ENCODE measurements around the gene CALU.

The CALU gene

DNA sequence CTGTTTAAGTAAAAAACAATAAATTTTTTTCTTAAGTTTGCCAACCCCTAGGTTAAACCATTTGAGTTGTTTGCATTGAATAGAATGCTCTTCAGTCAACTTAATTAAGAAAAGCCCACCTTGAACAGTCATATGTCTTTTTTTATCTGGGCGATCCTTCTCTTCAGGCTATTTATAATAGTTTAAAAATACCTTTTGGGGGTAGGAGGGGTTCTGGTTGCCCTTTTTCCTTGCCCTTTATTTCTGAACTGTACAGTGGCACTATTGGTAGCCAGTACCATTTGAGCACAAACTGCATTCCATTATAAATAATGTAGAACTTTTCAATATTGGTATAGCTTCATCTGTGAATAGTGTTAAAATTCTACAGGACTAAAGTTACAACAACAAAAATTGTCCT, 13.1 kb downstream of the CALU start:
- no peak for DNase-seq

DNA sequence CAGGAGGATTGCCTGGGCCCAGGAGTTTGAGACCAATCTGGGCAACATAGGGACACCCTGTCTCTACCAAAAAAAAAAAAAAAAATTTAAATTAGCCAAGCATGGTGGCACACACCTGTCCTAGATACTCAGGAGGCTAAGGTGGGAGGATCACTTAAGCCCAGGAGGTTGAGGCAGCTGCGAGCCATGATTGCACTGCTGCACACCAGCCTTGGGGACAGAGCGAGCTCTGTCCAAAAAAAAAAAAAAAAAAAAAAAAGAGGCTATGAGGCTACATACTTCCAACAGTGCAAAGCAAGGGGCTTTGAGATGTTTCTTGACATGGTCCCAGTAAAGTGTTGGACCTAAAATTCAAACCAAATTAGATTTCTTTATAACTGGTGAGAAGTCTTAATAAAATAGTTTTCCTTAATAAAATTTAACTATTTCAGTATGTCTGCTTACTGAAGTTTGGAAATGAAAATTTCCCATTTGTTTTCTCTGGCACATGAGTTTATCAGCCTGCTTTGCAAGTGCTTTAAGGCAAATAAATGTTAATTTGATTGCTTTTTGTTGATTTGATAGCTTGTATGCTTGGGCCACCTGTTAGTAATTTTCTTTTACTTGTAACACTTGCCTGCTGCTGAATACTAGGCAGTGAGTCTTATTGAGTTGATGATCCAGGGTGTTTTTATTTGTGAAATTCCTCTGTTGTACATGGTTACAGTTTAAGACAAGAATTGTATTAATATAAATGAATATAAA, 16.1 kb downstream of the CALU start:
- DNase-seq: no peak

DNA sequence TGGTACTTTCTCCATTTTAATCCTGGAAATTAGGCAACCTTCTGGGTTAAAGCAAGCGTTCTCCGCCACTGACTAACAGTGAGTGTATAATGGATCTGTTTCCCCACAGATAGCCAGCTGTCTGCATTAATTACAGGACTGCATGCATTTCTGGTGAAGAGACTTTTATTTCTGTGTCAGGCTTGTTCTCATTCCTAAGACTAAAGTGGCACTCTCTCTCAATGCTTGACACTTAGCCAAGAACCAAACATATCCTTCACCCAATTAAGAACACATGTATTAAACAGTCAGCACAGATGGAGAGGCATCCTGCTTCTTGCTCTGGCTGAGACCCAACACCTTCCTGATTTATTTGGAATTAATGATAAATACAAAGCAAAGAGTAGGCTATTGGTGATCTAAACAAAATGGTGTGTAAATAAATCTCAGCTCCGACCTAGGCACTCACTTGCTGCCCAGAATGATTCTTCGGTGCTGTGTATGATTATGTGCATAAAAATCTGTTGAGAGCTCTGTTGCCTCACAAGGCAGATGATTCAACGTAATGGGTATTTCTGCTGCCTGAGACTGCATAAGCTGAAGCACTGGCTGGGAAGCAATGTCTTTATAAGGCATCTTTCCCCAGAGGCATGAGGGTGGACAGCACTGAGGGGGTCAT, 16.8 kb downstream of the CALU start:
- no peak for DNase-seq

DNA sequence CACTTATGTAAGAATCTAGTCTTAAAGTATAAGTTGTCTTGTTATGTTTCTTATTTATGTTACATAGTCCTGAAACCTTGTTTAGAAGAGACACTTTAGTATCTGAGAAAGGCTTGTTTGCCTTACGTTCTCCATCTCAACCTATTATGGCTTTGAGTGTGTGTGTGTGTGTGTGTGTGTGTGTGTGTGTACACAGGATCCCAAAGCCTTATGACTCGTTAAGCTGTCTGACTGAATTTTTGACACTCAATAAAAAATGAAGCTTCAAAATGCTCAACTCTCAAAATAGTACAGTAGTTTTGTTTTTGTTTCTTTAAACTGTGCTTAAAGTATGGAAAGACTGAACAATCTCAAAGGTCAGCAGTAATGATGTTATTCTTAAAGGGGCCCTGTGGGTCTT, 18.0 kb downstream of the CALU start:
- DNase-seq: peak; percentile 1

- no peak for DNase-seq
These were observed 19.4 kb downstream of the CALU start for GRCh38 chr7:128758553-128758952.

GRCh38 chr7:128759242-128759641, 20.1 kb downstream of the CALU start:
- DNase-seq: no peak

DNA sequence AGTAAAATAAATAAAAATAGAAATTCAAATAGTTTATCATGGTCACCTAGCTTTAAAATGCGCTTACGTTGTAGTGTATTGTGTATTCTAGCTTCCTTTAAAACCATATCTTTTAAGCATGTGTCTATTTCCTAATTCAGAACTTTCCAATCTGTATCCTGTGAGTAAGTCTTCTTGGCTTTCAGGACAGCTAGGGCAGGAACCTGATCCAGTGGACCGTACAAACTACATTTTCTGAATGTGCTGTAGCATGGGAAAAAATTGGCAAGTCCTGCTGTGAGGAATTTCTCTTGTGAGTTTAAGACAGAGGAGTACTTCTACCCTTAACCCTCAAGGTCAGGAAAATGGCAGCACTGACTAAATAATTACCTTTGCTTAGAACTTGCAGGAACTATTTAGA, 24.4 kb downstream of the CALU start:
- DNase-seq: no peak

- DNase-seq: no peak
These were observed 28.4 kb downstream of the CALU start for GRCh38 chr7:128767475-128768110.

DNA sequence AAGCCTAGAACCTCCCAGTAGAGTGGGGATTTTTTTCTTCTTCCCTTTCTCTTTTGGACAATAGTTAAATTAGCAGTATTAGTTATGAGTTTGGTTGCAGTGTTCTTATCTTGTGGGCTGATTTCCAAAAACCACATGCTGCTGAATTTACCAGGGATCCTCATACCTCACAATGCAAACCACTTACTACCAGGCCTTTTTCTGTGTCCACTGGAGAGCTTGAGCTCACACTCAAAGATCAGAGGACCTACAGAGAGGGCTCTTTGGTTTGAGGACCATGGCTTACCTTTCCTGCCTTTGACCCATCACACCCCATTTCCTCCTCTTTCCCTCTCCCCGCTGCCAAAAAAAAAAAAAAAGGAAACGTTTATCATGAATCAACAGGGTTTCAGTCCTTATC, 31.1 kb downstream of the CALU start:
- no peak for DNase-seq

DNA sequence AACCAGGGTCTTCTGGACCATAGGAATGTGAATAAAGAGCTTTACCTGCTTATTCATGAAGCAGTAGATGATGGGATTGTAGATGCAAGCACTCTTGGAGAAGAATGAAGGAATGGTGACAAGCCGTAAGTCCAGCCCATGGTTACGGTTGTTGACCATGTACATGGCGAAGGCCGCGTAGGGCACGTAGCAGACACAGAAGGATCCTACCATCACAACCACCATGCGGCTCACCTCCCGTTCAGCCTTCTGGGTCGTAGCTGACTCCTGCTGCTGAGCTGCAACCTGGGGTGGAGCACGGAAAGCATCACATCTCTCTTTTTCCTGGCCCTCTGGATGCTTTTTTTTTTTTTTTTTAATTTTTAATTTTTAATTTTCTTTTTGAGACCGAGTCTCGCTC, 34.4 kb downstream of the CALU start:
- no peak for DNase-seq

DNA sequence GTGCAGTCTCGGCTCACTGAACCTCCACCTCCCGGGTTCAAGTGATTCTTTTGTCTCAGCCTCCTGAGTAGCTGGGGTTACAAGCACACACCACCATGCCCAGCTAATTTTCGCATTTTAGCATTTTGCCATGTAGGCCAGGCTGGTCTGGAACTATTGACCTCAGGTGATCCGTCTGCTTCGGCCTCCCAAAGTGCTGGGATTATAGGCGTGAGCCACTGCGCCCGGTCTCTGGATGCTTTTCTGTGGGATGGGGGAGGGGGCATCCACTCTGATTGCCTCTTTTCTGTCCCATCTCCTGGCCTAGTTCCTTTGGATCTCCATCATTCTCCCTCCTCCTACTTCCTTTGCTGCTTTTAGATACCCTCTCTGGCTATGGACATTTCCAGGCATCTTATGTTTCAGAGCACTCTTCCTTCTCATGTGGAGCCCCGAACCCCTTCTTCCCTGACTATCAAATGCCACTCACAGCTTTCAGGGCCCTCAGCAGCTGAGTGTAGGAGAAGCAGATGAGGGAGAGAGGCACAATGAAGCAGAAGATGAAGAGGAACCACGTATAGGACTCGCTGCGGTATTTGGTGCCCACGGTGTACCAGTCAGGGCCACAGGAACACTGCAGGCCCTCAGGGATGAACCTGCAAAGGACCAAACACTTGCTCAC, 35.0 kb downstream of the CALU start:
- no peak for DNase-seq

DNA sequence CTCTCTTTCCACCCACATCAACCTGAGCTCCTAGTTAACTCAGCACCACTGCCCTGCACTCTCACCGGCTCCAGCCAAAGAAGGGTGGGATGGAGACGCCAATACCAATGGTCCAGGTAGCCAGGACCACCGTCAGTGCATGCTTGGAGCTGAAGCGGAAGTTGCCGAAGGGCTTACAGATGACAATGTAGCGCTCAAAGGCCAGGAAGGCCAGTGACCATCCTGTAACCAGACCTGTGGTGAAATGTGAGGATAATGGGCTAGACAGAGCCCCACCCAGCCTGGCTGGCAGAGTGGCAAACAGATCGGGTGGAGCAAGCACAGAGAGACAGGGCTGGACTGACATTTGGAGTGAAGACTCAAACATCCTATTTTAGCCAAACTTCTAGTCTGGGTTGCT, 35.8 kb downstream of the CALU start:
- no peak for DNase-seq

DNA sequence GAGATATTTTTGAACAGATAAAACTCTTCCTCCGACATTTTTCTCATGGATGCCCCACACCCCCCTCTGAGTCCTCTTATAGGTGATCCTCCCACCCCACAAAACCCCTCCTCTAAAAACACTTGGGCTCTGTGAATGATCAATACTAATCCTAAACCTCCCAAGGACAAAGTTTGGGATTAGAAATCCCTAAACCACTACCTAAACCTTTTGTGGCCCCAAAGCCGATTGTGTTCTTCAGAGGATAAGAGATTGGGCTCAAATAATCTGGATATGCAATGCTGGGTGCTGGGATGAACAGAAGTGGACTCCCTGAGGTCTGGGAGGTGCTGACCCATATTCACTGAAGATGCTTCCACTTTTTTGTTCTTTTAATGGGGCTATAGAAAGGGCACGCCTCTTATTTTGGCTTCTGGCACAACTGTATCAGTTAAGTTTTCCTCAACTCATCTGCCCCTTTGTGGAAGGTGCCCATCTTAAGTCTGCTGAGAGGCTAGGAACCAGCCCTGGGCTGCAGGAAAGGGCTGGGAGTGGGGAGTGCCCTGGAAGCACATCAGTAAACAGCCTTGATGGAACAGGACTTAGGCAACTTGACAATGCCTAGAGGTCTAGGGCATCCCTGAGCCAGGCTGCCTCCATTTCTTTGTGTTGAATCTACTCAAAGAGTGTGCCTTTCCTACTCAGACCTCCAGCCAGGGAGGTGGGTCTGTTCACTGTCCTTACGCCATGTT, 36.8 kb downstream of the CALU start, which contains the start of gene OPN1SW:
Gene OPN1SW (minus strand): TSS at position 51 of the 731 bp plus-strand sequence. CDS start 13 bp downstream, at position 38.
- no peak for DNase-seq

DNA sequence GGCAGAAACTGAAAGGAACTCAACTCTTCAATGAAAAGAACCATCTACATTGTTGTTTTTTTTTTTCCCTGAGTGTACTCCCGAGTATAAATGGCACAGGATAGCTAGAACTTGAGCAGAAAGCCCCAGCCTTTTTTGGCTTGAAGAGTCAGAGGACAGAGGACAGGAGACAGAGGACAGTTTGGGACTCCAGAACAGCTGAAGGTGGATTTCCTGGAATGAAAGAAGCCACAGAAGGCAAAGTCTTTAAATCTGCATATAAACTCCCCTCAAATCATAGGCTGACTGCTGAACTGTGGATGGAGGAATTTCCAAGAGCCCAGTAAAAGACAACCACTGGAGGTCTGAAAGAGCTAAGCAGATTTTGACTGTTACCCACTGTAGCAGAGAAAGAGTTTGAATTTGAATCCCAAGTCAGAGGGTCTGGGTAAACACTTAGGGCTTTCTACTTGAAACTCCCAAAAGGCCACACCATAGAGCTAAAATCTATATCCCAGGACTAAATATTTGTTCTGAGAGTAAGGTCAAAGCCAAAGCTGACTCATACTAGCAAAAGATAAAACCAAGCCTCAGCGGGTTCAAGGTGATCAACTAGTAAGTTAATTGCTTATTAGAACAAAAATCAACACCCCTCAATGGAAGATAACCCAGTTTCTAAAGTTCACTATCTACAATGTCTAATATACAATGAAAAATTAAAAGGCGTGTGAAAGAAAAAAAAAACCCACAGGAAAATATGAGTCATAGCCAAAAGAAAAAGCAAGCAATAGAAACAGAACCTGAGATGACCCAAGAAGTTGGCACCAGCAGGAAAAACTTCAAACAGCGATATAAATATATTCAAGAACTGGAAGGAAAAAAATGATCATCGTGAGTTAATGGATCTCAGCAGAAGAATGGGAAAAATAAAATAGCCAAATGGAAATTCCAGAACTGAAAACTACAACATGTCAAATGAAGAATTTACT, 38.3 kb downstream of the CALU start:
- no peak for DNase-seq

DNA sequence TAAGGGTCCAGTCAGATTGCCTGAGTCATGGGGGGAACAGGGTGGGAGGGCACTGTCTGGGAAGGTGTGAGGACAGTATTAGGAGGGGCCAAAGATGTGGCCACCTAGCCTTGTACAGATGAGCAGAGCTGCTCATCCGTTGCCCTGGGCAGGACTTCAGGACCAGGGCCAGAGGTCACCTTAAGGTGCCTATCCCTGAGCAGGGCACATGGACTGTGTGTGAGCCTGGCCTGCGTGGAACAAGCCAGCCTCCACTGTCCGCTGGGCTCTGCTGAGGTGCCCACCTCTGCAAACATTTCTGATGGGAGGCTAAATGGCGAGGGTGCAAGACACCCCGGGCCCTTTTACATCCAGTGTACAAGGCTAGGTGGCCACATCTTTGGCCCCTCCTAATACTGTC, 39.8 kb downstream of the CALU start:
- no peak for DNase-seq

DNA sequence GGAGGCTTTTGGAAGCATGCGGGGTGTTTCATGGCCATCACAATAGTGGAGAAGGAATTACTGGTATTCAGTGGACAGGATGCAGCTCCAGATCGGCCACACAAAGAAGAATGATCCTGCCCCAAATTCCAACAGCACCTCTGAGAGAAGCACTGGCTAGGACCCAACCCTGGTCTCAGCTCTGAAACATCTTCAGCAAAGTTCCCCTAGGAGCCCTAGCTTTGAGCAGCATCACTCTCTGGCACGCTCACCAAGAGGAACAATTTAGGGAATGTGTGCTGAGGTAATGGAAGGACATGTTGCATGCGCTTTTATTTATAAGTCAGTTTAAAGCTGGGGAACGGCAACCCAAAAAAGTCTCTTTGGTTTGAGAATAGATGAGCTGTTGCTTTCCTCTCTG, 42.0 kb downstream of the CALU start:
- DNase-seq: no peak

GRCh38 chr7:128781851-128782250, 42.7 kb downstream of the CALU start:
- no peak for DNase-seq

DNA sequence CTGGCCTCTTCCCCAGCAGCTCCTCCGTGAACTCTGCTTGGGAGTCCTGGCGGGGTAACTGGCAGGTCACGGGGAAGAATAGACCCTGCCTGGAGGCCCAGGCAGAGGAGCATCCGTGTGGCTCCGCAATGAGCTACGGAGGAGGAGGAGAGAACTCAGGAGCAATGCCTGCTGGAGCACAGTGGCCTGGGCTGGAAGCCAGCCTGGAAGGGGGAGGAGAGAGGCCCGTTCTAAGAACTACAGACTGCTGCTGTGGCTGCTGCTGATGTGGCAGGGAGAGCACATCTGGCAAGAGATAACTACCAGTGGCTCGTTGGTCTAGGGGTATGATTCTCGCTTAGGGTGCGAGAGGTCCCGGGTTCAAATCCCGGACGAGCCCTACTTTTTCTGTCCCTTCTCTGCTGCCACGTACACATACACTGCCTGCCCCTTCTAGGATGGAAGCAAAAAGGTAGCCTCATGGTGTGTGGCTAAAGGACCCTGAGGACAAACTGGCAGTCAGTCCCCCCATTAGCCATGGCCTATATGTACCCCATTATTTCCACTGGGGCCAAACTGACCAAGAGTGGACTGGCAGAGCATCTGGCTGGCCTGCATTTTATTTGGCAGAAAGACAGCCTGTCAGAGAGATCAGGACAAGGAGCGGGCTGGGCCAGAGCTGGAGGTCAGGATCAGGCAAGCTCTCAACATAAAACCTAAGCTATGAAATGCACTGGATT, 44.1 kb downstream of the CALU start:
- no peak for DNase-seq

DNA sequence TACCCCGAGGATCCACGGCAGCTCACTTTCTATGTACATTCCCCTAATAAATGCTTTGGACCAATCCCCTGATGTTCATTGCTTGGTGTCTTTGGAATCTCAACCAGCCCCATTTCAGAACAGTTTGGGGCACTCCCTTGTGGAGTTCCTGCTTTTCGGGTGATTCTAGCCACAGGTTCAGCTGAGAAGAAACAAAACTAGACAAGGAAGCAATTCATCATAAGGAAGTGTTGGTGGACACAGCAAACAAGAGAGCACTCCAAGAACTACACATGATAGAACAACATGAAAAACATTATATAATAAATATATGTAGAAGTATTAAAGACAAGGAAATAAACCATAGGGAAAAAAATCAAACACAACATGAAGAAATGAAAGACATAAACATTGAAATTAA, 46.6 kb downstream of the CALU start:
- DNase-seq: no peak

DNA sequence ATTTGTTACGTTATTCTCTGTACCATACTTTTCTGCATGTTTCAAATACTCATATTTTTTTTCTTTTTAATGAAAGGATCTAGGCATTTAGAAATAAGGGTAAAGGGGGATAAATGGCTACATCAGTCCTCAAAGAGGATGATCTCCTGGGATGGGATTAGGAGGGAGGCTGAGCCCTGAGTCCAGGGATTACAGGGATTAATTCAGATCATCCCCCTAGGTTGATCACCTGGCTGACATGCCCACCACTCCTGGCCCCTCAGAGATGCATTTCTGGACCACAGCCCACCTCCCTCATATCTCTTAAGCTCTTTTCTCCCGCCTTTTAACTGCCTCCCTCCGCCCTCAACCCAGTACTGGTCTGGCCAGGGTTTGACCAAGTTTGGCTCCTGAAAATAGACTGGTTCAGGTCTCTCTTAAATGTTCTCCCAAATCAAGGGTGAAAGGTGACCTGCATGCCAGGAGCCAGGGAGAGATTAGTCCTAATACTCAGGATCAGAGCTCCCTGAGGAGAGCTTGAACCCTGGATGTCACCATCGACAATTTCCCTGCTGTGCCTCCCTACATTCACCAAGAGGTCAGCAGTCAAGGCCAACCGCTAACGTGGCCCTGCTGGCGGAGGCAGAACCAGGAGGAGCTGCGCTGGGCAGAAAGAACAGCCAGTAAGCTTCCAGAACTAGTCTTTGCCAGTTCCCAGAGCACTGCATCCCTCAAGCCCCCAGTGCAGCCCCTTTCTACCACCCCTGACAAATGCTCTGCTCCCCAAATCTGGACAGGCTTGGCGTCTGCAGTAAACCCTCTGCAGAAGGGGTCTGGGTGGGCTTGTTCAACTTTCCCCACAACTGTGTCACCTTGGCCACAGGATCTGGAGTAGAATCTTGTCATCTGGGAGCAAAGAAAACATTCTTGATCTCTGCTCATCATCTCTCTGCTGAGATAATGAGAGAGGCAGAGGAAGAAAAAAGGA, 49.6 kb downstream of the CALU start:
- no peak for DNase-seq
